Fibroblast of peridontal ligament (primary cell): ENCODE results near the gene CSRP2.

Source experiments
- DNase-seq: peaks from one replicate; pipeline ENCODE4 v3.0.0-alpha.2; 2010; ENCODE audit errors: extremely low read depth

The CSRP2 gene

GRCh38 chr12:76891609-76892008 is 12.8 kb upstream of the CSRP2 start:
- DNase-seq = no peak

- DNase-seq = no peak
Observed at GRCh38 chr12:76890151-76891143, 11.6 kb upstream of the CSRP2 start.

- no peak for DNase-seq
Observed at GRCh38 chr12:76888775-76889174, 10.0 kb upstream of the CSRP2 start.

- DNase-seq = peak; percentile 52
Observed at GRCh38 chr12:76883811-76884210, 5.0 kb upstream of the CSRP2 start.

- peak; percentile 65 for DNase-seq
Observed at GRCh38 chr12:76883151-76883550, 4.3 kb upstream of the CSRP2 start.

- DNase-seq = no peak
Observed at GRCh38 chr12:76882367-76882766, 3.5 kb upstream of the CSRP2 start.

GRCh38 chr12:76881142-76881541 is 2.3 kb upstream of the CSRP2 start:
- no peak for DNase-seq

- no peak for DNase-seq
Observed at GRCh38 chr12:76880519-76881023, 1.8 kb upstream of the CSRP2 start.

- peak; percentile 76 for DNase-seq
Observed at GRCh38 chr12:76879710-76880518, 1.1 kb upstream of the CSRP2 start.

GRCh38 chr12:76878099-76878898 is 520 bp downstream of the CSRP2 start:
- DNase-seq = no peak

- DNase-seq = no peak
Observed at GRCh38 chr12:76876696-76877229, 2.1 kb downstream of the CSRP2 start.

- no peak for DNase-seq
Observed at GRCh38 chr12:76874491-76875190, 4.2 kb downstream of the CSRP2 start.

- DNase-seq = no peak
Observed at GRCh38 chr12:76874027-76874426, 4.8 kb downstream of the CSRP2 start.

GRCh38 chr12:76872415-76872814 is 6.4 kb downstream of the CSRP2 start:
- DNase-seq = no peak

GRCh38 chr12:76871742-76872141 is 7.1 kb downstream of the CSRP2 start:
- peak; percentile 46 for DNase-seq

GRCh38 chr12:76871082-76871481 is 7.7 kb downstream of the CSRP2 start:
- DNase-seq = no peak

- peak; percentile 93 for DNase-seq
Observed at GRCh38 chr12:76866726-76867125, 12.1 kb downstream of the CSRP2 start.

GRCh38 chr12:76866151-76866567 is 12.7 kb downstream of the CSRP2 start:
- DNase-seq = no peak

- DNase-seq = peak; percentile 43
Observed at GRCh38 chr12:76864791-76865400, 13.9 kb downstream of the CSRP2 start.

GRCh38 chr12:76863837-76864236 is 15.0 kb downstream of the CSRP2 start:
- peak; percentile 68 for DNase-seq
